ENCODE measurements around the gene ABHD4.
A peak's percentile ranks its signal among the peaks of the same experiment; 100 is the strongest.
"Not testable (repeated sequence)": the region's sequence is repeated elsewhere in the genome, so short reads cannot be mapped to it uniquely, and the experiment has no call there.

Gene ABHD4

DNA sequence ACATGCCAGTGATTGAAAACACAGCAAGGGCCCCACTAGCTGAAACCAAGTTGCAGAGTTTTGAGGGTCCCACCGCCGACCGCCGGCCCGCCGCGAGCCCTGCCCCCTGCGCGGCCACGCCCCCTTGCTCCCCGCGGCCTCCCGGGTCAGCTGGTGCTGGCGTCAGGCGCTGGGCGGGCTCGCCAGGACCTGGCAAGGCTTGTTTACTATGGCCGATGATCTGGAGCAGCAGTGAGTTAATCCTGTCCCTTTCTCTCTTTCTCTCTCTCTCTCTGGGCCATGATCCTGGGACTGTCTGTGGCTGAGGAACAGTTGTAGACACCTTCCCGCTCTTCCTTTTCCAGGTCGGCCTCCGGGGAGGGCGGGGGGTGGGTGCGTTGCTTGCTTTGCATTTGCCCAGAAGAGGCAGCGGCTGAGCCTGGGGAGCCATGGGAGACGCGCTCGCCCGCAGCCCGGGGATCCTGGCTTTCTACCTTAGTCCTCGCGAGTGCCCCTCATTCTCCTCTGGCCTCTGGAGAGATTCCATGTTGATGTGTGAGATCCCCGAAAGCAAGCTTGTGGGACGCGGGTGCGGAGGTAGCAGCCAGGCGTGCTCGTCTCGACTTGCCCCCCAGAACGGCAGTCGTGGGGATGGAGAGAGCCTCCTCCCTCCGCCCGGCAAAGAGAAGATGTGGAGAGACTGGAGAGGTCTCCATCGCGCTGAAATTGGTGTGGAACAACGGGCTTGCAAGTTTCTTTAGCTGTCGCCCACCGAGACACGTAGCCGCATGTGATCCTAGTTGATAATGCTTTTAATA is at the start of gene ABHD4:
ABHD4 (plus strand) TSS at position 202 of the 797 bp plus-strand sequence; CDS start at position 209, 7 bp downstream.
- DNase-seq (ENCODE audit: low spot score), result peak; percentile 39

DNA sequence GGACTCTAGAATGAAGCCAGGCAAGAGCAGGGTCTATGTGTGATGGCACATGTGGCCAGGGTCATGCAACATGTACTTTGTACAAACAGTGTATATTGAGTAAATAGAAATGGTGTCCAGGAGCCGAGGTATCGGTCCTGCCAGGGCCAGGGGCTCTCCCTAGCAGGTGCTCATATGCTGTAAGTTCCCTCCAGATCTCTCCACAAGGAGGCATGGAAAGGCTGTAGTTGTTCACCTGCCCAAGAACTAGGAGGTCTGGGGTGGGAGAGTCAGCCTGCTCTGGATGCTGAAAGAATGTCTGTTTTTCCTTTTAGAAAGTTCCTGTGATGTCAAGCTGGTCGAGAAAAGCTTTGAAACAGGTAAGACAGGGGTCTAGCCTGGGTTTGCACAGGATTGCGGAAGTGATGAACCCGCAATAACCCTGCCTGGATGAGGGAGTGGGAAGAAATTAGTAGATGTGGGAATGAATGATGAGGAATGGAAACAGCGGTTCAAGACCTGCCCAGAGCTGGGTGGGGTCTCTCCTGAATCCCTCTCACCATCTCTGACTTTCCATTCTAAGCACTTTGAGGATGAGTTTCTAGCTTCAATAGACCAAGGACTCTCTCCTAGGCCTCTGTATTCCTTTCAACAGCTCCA is 48.7 kb upstream of the ABHD4 start:
- no peak for DNase-seq (ENCODE audit: low spot score)

DNA sequence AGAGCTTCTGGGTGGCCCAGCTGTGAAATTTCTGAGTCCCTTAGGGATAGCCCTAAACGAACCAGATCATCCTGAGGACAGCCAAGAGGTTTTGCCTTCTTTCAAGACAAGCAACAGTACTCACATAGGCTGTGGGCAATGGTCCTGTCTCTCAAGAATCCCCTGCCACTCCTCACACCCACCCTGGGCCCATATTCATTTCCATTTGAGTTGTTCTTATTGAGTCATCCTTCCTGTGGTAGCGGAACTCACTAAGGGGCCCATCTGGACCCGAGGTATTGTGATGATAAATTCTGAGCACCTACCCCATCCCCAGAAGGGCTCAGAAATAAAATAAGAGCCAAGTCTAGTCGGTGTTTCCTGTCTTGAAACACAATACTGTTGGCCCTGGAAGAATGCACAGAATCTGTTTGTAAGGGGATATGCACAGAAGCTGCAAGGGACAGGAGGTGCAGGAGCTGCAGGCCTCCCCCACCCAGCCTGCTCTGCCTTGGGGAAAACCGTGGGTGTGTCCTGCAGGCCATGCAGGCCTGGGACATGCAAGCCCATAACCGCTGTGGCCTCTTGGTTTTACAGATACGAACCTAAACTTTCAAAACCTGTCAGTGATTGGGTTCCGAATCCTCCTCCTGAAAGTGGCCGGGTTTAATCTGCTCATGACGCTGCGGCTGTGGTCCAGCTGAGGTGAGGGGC is 48.0 kb upstream of the ABHD4 start:
- DNase-seq (ENCODE audit: low spot score), result no peak

DNA sequence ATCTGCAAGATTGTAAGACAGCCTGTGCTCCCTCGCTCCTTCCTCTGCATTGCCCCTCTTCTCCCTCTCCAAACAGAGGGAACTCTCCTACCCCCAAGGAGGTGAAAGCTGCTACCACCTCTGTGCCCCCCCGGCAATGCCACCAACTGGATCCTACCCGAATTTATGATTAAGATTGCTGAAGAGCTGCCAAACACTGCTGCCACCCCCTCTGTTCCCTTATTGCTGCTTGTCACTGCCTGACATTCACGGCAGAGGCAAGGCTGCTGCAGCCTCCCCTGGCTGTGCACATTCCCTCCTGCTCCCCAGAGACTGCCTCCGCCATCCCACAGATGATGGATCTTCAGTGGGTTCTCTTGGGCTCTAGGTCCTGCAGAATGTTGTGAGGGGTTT is 46.5 kb upstream of the ABHD4 start:
- no peak for DNase-seq (ENCODE audit: low spot score)

DNA sequence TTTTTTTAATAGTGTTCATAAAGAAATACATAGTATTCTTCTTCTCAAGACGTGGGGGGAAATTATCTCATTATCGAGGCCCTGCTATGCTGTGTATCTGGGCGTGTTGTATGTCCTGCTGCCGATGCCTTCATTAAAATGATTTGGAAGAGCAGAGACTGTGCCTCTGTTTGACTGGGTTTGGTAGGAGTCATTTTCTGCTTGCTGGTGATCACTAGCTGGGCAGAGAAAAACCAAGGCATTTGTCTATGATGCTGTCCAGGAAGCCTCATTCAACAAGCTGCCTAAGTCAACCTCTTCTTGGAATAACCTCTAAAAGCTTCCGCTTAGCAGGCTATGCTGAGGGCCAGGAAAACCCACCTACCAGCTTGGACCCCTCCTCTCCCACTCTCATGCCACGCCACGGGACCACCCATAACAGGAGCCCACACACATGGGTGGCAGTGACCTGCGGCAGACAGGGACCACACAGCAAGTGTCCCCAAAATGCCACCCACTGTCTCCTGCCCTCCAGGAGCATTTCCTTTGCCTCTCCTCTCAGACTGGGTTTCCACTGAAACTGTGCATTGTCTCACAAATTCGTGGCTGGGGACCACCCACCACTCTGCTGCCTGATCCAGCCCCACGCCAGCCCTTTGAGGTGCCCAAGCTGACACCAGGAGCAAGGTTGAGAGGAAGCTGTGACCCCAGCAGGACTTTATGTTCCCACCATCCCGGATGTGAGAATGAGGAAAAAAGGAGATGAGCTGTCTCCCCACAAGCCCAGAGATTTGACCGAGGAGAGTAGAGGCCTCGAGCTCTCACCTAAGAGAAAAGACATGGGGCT is 45.9 kb upstream of the ABHD4 start:
- no peak for DNase-seq (ENCODE audit: low spot score)

- DNase-seq (ENCODE audit: low spot score), result no peak
Measured at GRCh38 chr14:22552827-22553076, 45.3 kb upstream of the ABHD4 start.

GRCh38 chr14:22553445-22553844 is 44.7 kb upstream of the ABHD4 start:
- no peak for DNase-seq (ENCODE audit: low spot score)

DNA sequence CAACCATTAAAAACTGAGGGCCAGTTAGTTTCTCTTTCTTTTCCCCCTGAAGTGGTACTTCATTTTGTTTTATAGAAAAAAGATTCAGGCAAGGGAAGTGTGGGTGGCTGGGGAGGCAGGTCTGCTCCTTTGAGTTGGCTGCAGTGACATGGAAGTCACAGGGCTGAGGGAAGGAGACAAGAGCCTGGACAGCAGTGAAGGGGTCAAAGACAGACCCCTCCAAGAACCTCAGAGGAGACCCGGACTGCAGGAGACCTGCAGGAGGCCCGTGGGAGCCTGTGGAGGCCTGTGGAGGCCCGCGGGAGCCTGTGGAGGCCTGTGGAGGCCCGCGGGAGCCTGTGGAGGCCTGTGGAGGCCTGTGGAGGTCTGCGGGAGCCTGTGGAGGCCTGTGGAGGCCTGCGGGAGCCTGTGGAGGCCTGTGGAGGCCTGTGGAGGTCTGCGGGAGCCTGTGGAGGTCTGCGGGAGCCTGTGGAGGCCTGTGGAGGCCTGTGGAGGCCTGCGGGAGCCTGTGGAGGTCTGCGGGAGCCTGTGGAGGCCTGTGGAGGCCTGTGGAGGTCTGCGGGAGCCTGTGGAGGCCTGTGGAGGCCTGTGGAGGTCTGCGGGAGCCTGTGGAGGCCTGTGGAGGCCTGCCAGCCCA is 44.1 kb upstream of the ABHD4 start:
- DNase-seq (ENCODE audit: low spot score), result not testable (repeated sequence)

GRCh38 chr14:22554498-22555383 is 43.4 kb upstream of the ABHD4 start:
- DNase-seq (ENCODE audit: low spot score), result no peak

- no peak for DNase-seq (ENCODE audit: low spot score)
Measured at GRCh38 chr14:22555384-22556011, 42.6 kb upstream of the ABHD4 start.

DNA sequence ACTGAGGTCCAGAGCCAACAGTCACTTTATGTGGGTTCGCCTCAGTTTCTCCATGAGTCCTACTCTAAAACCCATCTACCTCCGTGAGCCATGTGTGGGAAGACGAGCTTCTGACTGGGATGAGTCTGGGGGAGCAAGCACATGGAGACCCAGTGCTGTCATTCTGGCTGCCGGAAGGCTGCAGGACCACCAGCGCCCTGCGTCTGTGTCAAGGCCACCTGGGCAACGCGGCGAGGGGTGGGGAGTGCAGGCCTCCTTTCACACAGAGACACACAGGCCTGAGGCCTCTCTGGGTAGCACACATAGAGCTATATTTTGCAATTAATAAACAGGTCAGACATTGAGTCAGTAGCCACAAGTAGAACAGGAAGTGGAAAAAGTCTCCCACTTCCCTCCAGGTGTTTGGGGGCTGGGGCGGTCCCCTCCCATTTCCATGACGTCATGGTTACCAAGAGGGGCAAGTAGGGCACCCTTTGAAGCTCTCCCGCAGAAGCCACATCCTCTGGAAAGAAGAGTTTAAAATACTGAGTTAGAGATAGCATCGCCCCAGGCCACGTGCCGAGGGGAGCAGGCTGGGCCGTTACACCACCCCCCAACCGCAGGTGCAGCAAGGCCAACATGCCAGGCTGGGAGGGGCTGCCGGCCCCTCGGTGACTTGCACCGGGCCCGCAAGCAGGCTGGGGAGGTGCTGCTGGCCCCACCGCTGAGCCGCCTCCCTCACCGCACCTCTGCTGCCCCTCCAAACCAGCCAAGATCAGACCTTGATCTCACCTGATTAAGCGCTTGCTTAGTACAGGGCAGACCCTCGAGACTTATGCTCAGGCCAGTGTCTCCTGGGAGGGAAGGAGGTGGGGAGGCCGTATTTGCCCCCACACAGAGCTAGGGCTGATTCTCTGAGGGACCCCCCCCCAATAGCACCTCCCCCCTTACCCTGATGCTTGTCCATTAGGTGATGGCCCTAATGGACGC is 41.8 kb upstream of the ABHD4 start:
- peak; percentile 99 for DNase-seq (ENCODE audit: low spot score)

DNA sequence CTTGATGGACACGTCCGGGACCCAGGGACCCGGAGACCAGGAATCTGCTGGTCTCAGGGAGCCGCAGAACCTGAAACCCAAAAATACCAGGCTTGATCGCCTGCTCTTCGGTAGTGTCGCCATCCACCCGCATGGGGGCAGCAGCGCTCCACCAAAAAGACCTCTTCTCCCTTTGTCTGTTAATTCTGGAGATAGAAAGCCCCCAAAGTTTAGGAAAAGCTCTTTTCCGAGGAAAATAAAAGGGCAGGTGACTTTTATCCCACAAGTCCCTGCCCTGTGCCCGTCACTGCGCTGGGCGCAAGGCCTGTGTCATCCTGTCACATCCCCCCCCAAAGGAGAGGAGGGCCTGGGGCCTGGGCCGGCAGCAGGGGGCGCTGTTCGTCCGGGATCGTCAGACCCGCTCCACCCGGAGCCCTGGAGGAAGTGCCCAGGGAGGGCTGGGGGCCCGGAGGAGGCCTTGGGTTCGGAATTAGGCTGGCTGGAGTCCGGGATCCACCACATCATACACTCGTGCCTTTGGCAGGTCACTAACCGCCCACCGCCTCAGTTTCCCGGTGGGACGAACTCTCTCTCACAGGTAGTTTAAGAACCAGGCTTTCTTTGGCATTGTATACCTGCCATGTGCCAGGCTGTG is 41.0 kb upstream of the ABHD4 start:
- peak; percentile 74 for DNase-seq (ENCODE audit: low spot score)

- no peak for DNase-seq (ENCODE audit: low spot score)
Measured at GRCh38 chr14:22557846-22558220, 40.3 kb upstream of the ABHD4 start.

- DNase-seq (ENCODE audit: low spot score), result no peak
Measured at GRCh38 chr14:22558221-22558913, 39.7 kb upstream of the ABHD4 start.

DNA sequence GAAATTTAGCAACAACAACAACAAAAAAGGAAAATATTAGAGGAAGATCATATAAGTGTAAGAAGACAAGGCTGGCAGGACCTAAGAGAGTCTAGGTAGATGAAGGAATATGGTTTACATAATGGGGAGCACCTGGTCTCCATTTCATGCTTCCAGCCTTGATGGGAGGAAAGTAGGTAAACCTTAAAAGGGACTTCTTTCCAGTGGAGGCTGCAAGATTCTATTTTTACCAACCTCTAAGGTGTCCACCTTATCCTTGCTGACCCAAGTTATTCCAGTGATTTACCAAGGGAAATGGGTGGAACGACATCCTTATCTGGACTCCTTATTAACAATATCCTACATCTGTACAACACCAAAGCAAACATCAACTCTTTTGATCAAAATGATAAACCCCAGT is 39.1 kb upstream of the ABHD4 start:
- DNase-seq (ENCODE audit: low spot score), result no peak

DNA sequence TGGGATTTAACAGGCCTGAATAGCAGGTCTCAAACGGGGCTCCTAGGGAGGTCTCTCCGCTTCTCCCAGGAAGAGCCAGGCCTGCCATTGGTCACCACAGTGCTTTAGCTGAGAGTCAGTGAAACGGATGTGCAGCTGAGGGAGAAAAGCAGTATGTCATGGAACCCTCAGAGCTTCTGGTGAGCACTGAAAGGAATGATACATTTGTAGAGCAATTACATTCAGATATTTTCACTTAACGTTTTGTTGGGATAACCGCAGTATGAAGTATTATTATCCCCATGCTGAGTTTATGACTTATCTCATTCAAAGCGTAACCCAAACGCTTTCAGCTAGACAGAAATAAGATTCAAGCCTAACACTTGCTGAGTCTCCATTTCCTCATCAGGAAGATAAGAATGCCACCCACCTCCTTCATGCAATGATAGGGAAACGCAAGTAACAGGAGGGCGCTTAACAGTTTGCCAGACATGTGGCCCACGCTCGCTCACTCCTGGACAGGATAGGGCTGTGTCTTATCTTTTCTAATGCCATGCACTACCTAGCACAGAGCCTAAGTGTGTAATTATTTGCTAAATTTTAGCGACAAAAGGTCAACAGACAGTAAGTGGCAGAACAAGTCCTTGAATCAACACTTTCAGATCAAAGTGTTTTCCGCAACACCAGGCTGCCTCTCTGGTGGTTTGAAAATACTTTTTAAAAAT is 37.3 kb upstream of the ABHD4 start:
- DNase-seq (ENCODE audit: low spot score), result no peak

GRCh38 chr14:22561366-22561660 is 36.8 kb upstream of the ABHD4 start:
- no peak for DNase-seq (ENCODE audit: low spot score)

All from SW480 (cell line).